OCI-LY1 (cell line): ENCODE results near the gene TMEM53.

Experiments used
- H2AFZ ChIP-seq: fragments of 200-600 bp; sonication (generic), shearing (Covaris generic); 2 replicates; pipeline ENCODE4 v1.6.0; 2014; ENCODE audit warnings: antibody characterized with exemption, mild to moderate bottlenecking, low read length
- H3F3A ChIP-seq: fragments of 200-600 bp; sonication (generic), shearing (Covaris generic); 2 replicates; pipeline ENCODE4 v1.6.0; 2014; ENCODE audit warnings: mild to moderate bottlenecking, antibody characterized with exemption, low read length, moderate library complexity; ENCODE audit not compliant: insufficient read depth
- H3K27ac ChIP-seq: fragments of 200-600 bp; sonication (generic); 2 replicates; pipeline ENCODE4 v1.5.1; 2014; ENCODE audit warnings: low read length, mixed run types, mild to moderate bottlenecking, low read depth; ENCODE audit not compliant: poor library complexity, severe bottlenecking
- H3K27me3 ChIP-seq: fragments of 200-600 bp; sonication (generic); 2 replicates; pipeline ENCODE4 v1.6.0; 2014; ENCODE audit warnings: antibody characterized with exemption, mild to moderate bottlenecking, low read length, moderate library complexity; ENCODE audit not compliant: insufficient read depth
- H3K36me3 ChIP-seq: fragments of 200-600 bp; sonication (generic); 2 replicates; pipeline ENCODE4 v1.6.1; 2014; ENCODE audit warnings: mild to moderate bottlenecking, antibody characterized with exemption, low read length, moderate library complexity, mixed read lengths; ENCODE audit not compliant: insufficient read depth
- H3K4me1 ChIP-seq: fragments of 200-600 bp; sonication (generic); 2 replicates; pipeline ENCODE4 v1.5.1; 2014; ENCODE audit warnings: mild to moderate bottlenecking, low read length, moderate library complexity; ENCODE audit not compliant: insufficient read depth, severe bottlenecking
- H3K4me2 ChIP-seq: fragments of 200-600 bp; sonication (generic), shearing (Covaris generic); 2 replicates; pipeline ENCODE4 v1.6.1; 2014; ENCODE audit warnings: low read length
- H3K4me3 ChIP-seq: fragments of 200-600 bp; sonication (generic); 2 replicates; pipeline ENCODE4 v1.5.1; 2014; ENCODE audit warnings: low read length, low read depth, mild to moderate bottlenecking, mixed read lengths; ENCODE audit not compliant: poor library complexity, severe bottlenecking
- H3K79me2 ChIP-seq: fragments of 200-600 bp; shearing (Covaris generic); 2 replicates; pipeline ENCODE4 v1.6.1; 2016; ENCODE audit warnings: mixed run types, low read length, mixed read lengths; ENCODE audit not compliant: insufficient read depth
- H3K9ac ChIP-seq: fragments of 200-600 bp; sonication (generic), shearing (Covaris generic); 2 replicates; pipeline ENCODE4 v1.6.1; 2014; ENCODE audit warnings: mild to moderate bottlenecking, low read length, mixed read lengths
- H3K9me2 ChIP-seq: fragments of 200-600 bp; sonication (generic), shearing (Covaris generic); 2 replicates; pipeline ENCODE4 v1.6.1; 2014; ENCODE audit warnings: low read depth, mild to moderate bottlenecking, low read length, mixed read lengths
- H3K9me3 ChIP-seq: fragments of 200-600 bp; shearing (Covaris generic); 2 replicates; pipeline ENCODE4 v1.6.1; 2014; ENCODE audit warnings: low read length, mixed read lengths
- H4K20me1 ChIP-seq: fragments of 200-600 bp; sonication (generic), shearing (Covaris generic); 2 replicates; pipeline ENCODE4 v1.6.0; 2016; ENCODE audit warnings: mild to moderate bottlenecking, low read length; ENCODE audit not compliant: insufficient read depth
- EZH2 ChIP-seq: fragments of 200-600 bp; sonication (generic), shearing (Covaris generic); IDR thresholded peaks from 2 replicates; pipeline ENCODE4 v1.8.0; 2017; ENCODE audit warnings: borderline replicate concordance, mixed run types, mild to moderate bottlenecking, antibody characterized with exemption, low read length, moderate library complexity, mixed read lengths
- TF ChIP-seq, protein P1 (sequence below): fragments of 200-600 bp; sonication (generic), shearing (Covaris generic); IDR thresholded peaks from 2 replicates; pipeline ENCODE4 v1.5.1; 2017; ENCODE audit warnings: mild to moderate bottlenecking, antibody characterized with exemption, low read length, moderate library complexity, mixed read lengths

The TMEM53 gene

DNA sequence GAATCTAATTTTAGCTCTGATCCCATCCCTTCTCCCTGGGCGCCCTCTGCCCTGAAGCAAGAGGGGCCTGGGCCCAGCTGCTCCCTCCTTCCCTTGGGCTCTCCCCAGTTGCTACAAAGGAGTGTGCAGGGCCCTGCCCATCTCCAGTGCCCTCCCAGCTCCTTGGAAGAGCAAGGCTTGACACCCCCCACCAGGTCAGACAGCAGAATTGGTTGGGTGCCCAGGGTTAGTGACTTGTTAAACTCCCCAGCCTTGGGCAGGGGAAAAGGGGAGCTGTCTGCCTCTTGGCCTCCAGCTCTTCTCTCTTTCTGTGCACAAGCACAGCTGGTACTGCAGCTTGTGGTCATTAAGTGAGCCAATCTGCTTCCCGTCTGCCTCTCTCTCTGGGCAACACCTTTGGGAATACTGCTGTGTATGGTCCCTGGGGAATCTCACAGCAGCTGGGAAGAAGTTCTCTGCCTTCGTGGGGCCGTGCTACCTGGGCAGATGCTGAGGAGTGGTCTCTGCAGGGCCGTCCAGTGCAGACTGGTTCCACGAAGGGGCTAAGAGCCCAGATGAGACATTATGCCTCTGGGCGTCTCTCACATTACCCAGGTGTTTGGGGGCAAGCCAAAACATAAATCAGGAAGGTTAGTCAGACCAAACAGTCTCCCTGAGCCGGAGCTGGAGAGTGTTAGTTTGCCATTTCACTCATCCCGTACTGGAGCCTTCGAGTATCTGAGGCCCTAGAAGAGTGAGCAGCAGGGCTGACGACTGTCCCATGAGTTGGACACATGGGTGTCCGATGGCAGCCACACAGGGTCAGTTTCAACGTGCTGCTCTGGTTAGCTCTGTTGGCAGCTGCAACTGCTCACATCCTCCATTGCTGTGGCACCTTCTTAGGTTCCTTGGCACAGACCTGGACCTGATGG lies 37.3 kb downstream of the TMEM53 start:
- H3K9me3 ChIP-seq: no peaks in the 10 kb centered on the region
- H3K27ac ChIP-seq: no peak overlapping the region
- no peak overlapping the region for H3K9ac ChIP-seq
- no peaks in the 10 kb centered on the region for H3F3A ChIP-seq
- H3K27me3 ChIP-seq: no peaks in the 10 kb centered on the region
- H3K4me2 ChIP-seq: no peak overlapping the region
- peaks cover 21% of the 10 kb centered on the region for H3K4me1 ChIP-seq
- peaks cover 3% of the 10 kb centered on the region for H3K79me2 ChIP-seq
- H4K20me1 ChIP-seq: no peaks in the 10 kb centered on the region
- TF ChIP-seq, protein P1, sequence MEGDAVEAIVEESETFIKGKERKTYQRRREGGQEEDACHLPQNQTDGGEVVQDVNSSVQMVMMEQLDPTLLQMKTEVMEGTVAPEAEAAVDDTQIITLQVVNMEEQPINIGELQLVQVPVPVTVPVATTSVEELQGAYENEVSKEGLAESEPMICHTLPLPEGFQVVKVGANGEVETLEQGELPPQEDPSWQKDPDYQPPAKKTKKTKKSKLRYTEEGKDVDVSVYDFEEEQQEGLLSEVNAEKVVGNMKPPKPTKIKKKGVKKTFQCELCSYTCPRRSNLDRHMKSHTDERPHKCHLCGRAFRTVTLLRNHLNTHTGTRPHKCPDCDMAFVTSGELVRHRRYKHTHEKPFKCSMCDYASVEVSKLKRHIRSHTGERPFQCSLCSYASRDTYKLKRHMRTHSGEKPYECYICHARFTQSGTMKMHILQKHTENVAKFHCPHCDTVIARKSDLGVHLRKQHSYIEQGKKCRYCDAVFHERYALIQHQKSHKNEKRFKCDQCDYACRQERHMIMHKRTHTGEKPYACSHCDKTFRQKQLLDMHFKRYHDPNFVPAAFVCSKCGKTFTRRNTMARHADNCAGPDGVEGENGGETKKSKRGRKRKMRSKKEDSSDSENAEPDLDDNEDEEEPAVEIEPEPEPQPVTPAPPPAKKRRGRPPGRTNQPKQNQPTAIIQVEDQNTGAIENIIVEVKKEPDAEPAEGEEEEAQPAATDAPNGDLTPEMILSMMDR: no peak
- TF ChIP-seq EZH2: no peak
- H2AFZ ChIP-seq: no peak overlapping the region
- no peaks in the 10 kb centered on the region for H3K9me2 ChIP-seq
- no peak overlapping the region for H3K4me3 ChIP-seq
- peaks cover 89% of the 10 kb centered on the region for H3K36me3 ChIP-seq

DNA sequence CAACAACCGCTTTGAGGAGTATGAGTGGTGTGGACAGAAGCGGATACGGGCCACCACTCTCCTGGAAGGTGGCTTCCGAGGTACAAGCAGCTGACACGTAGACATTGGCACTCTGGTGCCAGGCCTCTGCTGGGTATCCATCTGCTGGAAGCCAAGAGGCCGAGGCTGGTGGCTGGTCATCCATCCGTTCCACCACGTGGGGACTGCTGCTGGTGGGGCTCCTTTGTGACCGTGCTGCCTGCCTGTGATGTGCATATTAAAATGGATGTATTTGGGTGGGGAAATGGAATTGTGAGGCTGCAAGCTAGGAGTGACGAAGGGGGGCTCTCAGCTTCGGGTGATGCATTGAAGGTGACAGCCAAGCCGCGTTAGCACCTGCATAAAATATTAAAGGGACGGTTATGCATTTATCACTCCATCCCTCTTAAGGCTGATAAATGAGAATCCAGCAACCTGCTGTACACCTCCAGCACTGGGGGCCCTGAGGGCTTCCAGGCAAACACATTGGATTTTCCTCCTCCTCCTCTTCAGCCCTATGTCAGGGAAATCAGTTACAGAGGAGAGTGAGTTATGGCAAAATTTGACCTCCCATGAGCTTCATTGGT lies 38.1 kb downstream of the TMEM53 start:
- peaks cover 3% of the 10 kb centered on the region for H3K79me2 ChIP-seq
- H3K36me3 ChIP-seq: peaks cover 81% of the 10 kb centered on the region
- H4K20me1 ChIP-seq: no peaks in the 10 kb centered on the region
- no peak overlapping the region for H2AFZ ChIP-seq
- no peak overlapping the region for H3K27ac ChIP-seq
- H3K9ac ChIP-seq: no peak overlapping the region
- no peaks in the 10 kb centered on the region for H3K9me2 ChIP-seq
- H3K4me1 ChIP-seq: peaks cover 24% of the 10 kb centered on the region
- no peak overlapping the region for H3K4me2 ChIP-seq
- H3F3A ChIP-seq: no peaks in the 10 kb centered on the region
- no peaks in the 10 kb centered on the region for H3K9me3 ChIP-seq
- no peaks in the 10 kb centered on the region for H3K27me3 ChIP-seq
- TF ChIP-seq EZH2: no peak
- TF ChIP-seq, protein P1: no peak
- no peak overlapping the region for H3K4me3 ChIP-seq

DNA sequence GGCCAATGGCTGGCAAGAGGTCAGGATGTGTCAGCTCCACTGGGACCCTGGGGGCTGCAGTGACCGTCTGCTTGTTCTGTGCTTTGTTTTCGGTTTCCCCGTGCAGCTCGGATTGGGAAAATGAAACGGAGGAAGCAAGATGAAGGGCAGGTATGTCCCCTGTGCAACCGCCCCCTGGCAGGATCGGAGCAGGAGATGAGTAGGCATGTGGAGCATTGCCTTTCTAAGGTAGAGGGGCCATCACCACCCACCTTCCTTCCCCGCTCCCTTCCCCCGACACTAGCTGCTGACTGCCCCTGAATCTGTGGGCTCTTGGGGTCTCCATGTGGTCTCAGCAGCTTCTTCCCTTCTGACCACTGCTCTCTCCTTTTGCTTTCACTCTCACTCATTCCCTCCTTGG lies 38.8 kb downstream of the TMEM53 start:
- Histone ChIP-seq H2AFZ (no peak overlapping the region), H3K9me3 (no peaks in the 10 kb centered on the region), H3F3A (no peaks in the 10 kb centered on the region), H3K27me3 (no peaks in the 10 kb centered on the region), H3K36me3 (peaks cover 74% of the 10 kb centered on the region), H3K27ac (no peak overlapping the region), H3K4me1 (peaks cover 28% of the 10 kb centered on the region), H3K4me3 (no peak overlapping the region), H4K20me1 (no peaks in the 10 kb centered on the region), H3K9ac (no peak overlapping the region), H3K4me2 (no peak overlapping the region), H3K9me2 (no peaks in the 10 kb centered on the region), H3K79me2 (peaks cover 3% of the 10 kb centered on the region)
- no peak for TF ChIP-seq EZH2
